GM19043 (cell line): ENCODE measurements around the gene GIPC1.
"Not testable (repeated sequence)": the region's sequence is repeated elsewhere in the genome, so short reads cannot be mapped to it uniquely, and the experiment has no call there.

Source experiments
- ATAC-seq: cut with Tn5 transposase; IDR thresholded peaks from one replicate; pipeline ENCODE4 v1.9.1; 2021; ENCODE audit warnings: low read depth; ENCODE audit not compliant: unreplicated experiment

Gene GIPC1

GRCh38 chr19:14496029-14496833, at the start of gene GIPC1:
GIPC1 (minus strand) TSS chr19:14496127; CDS start chr19:14482976, 13,151 bp downstream.
- no peak for ATAC-seq

- ATAC-seq: no peak
Observed at GRCh38 chr19:14545716-14546082, 49.8 kb upstream of the GIPC1 start.

- no peak for ATAC-seq
Observed at GRCh38 chr19:14544977-14545715, 49.2 kb upstream of the GIPC1 start.

- ATAC-seq: no peak
Observed at GRCh38 chr19:14544047-14544446, 48.1 kb upstream of the GIPC1 start.

- no peak for ATAC-seq
Observed at GRCh38 chr19:14542711-14543328, 46.9 kb upstream of the GIPC1 start.

GRCh38 chr19:14541979-14542378, 46.1 kb upstream of the GIPC1 start:
- ATAC-seq: not testable (repeated sequence)

GRCh38 chr19:14540741-14541525, 45.0 kb upstream of the GIPC1 start:
- no peak for ATAC-seq

GRCh38 chr19:14536926-14537692, 41.2 kb upstream of the GIPC1 start:
- no peak for ATAC-seq

GRCh38 chr19:14533450-14533849, 37.5 kb upstream of the GIPC1 start:
- no peak for ATAC-seq

GRCh38 chr19:14530506-14530905, 34.6 kb upstream of the GIPC1 start:
- no peak for ATAC-seq

- ATAC-seq: no peak
Observed at GRCh38 chr19:14530005-14530348, 34.0 kb upstream of the GIPC1 start.

- peak; percentile 97 for ATAC-seq
Observed at GRCh38 chr19:14529254-14530004, 33.5 kb upstream of the GIPC1 start, which contains the start of gene TECR. TECR (plus strand) TSS chr19:14529594; CDS start chr19:14529697, 103 bp downstream.

GRCh38 chr19:14528419-14529253, 32.7 kb upstream of the GIPC1 start:
- ATAC-seq: no peak

GRCh38 chr19:14526423-14526822, 30.5 kb upstream of the GIPC1 start:
- ATAC-seq: no peak

GRCh38 chr19:14525729-14526128, 29.8 kb upstream of the GIPC1 start:
- ATAC-seq: no peak

- ATAC-seq: no peak
Observed at GRCh38 chr19:14520543-14520942, 24.6 kb upstream of the GIPC1 start.

- no peak for ATAC-seq
Observed at GRCh38 chr19:14519860-14520407, 24.0 kb upstream of the GIPC1 start.

GRCh38 chr19:14519245-14519859, 23.4 kb upstream of the GIPC1 start:
- ATAC-seq: no peak
